Tibial artery (tissue), 4 donors: ENCODE data around the gene SUN2.

Experiments used
- DNase-seq, 2 donors: peaks; one replicate each; pipeline ENCODE4 v3.0.0-alpha.2; 2019
- H3K27ac ChIP-seq, 2 donors: fragments of 200-600 bp; sonication (generic) in 1 of 2; 1 replicate in 1 of 2; 2 replicates in 1 of 2; pipeline ENCODE4 v1.5.1; 2018 to 2019; ENCODE audit warnings: mild to moderate bottlenecking in 1 of 2
- H3K27me3 ChIP-seq, 2 donors: fragments of 200-600 bp; sonication (generic) in 1 of 2; one replicate each; pipeline versions ENCODE4 v1.5.1 to v1.6.0; 2016 to 2019
- H3K36me3 ChIP-seq, 3 donors: fragments of 200-600 bp; sonication (generic) in 2 of 3; one replicate each; pipeline ENCODE4 v1.5.1; 2016 to 2019; ENCODE audit warnings: mild to moderate bottlenecking in 2 of 3
- H3K4me1 ChIP-seq, 4 donors: fragments of 200-600 bp; sonication (generic) in 2 of 4; 1 replicate in 3 of 4; 2 replicates in 1 of 4; pipeline ENCODE4 v1.5.1; 2016 to 2019
- H3K4me3 ChIP-seq, 2 donors: fragments of 200-600 bp; sonication (generic) in 1 of 2; 1 replicate in 1 of 2; 2 replicates in 1 of 2; pipeline ENCODE4 v1.5.1; 2018 to 2019; ENCODE audit warnings: mild to moderate bottlenecking in 2 of 2
- H3K9me3 ChIP-seq, 3 donors: fragments of 200-600 bp; sonication (generic) in 1 of 3; one replicate each; pipeline ENCODE4 v1.5.1; 2016 to 2019
- CTCF ChIP-seq, 2 experiments: fragments of 200-600 bp in 1 of 2; fragments of 450-650 bp in 1 of 2; IDR thresholded peaks; one replicate each; pipeline ENCODE4 v1.5.1; 2017 to 2019; ENCODE audit warnings: antibody characterized with exemption in 2 of 2, mild to moderate bottlenecking in 1 of 2, moderate library complexity in 1 of 2
- intact Hi-C: fragments of 100-400 bp; cut with DNase I; formaldehyde crosslinking; loops from one replicate; pipeline ENCODE4 v1.15.0; 2023; ENCODE audit warnings: low total_unique reads

Gene SUN2

GRCh38 chr22:38705235-38706100, 50.3 kb downstream of the SUN2 start, which contains the start of gene GTPBP1:
TSS of gene GTPBP1 (plus strand) at chr22:38705944. CDS start at chr22:38705956, 12 bp downstream.
- TF ChIP-seq CTCF (IDR thresholded peaks at IDR 0.05) = peak in 1 of 2 experiments; percentile 21
- Histone ChIP-seq H3K4me3 (peak within 1 kb of the TSS; percentile 85 to 97), H3K27ac (peak within 1 kb of the TSS; percentile 87 to 96), H3K4me1 (peaks cover 0 to 44% (median 22%) of the 10 kb centered on the region in 4 donors), H3K27me3 (no peaks in the 10 kb centered on the region), H3K36me3 (peaks cover 0 to 6% (median 4%) of the 10 kb centered on the region in 3 donors), H3K9me3 (no peaks in the 10 kb centered on the region)
- DNase-seq = peak; percentile 100
- intact Hi-C loops = loop anchor here (5.0 kb wide), 1 partner anchor 47 kb away; no protein-coding TSS in a partner anchor

DNA sequence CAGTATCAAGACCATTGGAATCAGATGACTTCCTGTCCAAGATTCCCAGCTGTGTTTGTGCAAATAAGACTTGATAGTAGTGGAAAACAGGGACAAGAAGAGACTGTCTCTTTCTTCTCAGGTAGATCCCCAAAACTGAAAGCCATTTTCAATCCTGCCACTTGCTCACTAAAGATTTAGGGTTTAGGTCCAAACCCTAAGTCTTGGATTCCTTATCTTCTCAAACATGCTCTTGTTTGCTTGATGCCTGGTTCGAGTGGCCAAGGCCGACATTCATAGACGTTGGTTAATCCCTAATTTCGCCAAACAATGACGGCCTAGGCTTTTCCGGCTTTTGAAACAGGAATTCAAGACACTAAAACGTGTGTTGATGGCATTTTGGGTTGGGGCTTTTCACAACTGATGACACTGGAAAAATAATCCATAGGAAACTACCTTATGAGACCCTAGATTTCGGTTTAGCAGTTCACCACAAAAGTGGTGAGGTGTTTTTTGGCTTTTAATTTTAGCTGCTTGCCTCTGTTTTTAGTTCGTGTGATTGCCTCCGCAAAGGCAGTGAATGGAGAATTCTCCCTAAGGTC, 51.1 kb downstream of the SUN2 start:
- H3K27ac ChIP-seq = peak overlapping the region; percentile 69 to 78

DNA sequence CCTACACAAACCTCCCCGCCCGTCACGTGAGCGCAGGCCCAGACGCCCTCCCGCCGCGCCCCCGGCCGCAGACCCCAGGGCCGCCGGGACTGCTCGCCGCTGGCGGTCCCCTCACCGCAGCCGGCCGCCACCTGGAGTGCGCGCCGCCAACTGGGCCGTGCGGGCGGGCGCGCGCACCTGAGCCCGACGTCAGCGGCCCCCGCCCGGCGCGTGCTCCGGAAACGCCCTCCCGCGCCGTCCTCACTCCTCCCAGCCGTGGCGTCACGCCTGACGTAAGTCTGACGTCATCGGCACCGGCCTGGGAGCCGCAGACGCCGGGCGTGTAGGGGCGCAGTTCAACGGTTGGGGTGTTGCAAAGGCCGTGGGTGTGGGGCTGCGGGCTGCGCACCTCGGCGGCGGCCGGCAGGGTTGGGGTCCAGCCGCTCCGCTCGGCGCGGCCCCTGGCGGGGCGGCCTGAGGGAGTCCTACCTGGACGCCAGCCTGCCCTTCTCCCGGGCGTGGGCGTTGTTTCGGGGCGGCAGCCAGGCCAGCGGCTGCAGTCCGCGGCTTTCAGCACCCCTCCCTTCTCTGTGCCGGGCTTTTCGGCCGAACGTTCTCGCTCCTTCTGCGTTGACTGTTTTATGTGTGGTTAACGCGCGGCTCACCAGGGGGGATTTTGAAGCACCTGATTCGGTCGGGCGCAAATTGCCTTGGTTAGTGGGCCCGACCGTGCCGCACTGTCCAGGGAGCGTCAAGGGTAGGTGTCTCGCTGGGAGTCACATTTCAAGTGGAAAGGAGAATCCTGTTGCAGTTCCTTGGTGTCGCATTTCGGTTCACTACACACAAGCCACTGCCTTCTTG, 54.8 kb downstream of the SUN2 start, which contains the start of gene JOSD1:
TSS of gene JOSD1 (minus strand) at position 155 of the 840 bp plus-strand sequence. CDS start 956 bp downstream, outside the sequence.
- Histone ChIP-seq H3K4me3 (peak within 1 kb of the TSS; percentile 68 to 77), H3K27ac (peak within 1 kb of the TSS; percentile 94 to 97), H3K9me3 (no peaks in the 10 kb centered on the region), H3K27me3 (no peaks in the 10 kb centered on the region), H3K36me3 (no peaks in the 10 kb centered on the region), H3K4me1 (peaks cover 0 to 54% (median 37%) of the 10 kb centered on the region in 4 donors)
- peak in 1 of 2 experiments; percentile 29 for TF ChIP-seq CTCF (IDR thresholded peaks at IDR 0.05)
- DNase-seq = peak; percentile 91 to 96
- intact Hi-C loops = no loop called here

More for the DNA sequence above, 51.1 kb downstream of the SUN2 start:
- Histone ChIP-seq H3K36me3 (peaks cover 0 to 4% (median 0%) of the 10 kb centered on the region in 3 donors), H3K9me3 (no peaks in the 10 kb centered on the region), H3K27me3 (no peaks in the 10 kb centered on the region), H3K4me1 (peaks cover 0 to 40% (median 22%) of the 10 kb centered on the region in 4 donors), H3K4me3 (peak overlapping the region; percentile 42 to 97)
- TF ChIP-seq CTCF (IDR thresholded peaks at IDR 0.05) = no peak
- no peak for DNase-seq
- intact Hi-C loops = loop anchor here (5.0 kb wide), 1 partner anchor 48 kb away; no protein-coding TSS in a partner anchor

DNA sequence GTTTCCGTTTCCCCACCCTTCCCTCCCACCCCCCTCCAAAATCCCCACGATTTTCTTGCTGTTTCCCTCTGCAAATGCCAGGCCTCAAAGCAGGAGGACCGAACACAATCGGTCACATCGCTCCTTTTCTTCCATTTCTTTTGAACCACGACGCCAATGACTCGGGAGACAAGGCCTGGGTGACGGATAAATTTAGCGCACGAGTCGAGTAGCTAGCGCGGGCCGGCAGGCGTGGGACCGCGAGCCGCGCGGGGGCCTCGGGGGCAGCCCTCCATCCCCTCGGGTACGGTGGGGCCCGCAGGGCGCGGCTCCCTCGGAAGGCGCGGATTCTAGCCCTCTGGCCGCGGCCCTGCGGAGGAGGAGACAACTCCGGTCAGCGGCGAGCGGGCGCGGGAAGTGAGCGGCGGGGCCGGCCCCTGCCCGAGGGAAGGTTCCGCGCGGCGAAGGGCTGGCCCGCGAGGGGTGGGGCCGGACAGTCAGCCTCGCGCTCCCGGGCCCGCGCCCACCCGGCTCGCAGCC, 55.5 kb downstream of the SUN2 start:
- intact Hi-C loops = no loop called here

More for the DNA sequence above, 55.5 kb downstream of the SUN2 start:
- H3K36me3 ChIP-seq = no peaks in the 10 kb centered on the region
- peaks cover 0 to 60% (median 41%) of the 10 kb centered on the region in 4 donors for H3K4me1 ChIP-seq
- TF ChIP-seq CTCF (IDR thresholded peaks at IDR 0.05) = no peak
- H3K27me3 ChIP-seq = no peaks in the 10 kb centered on the region
- DNase-seq = peak; percentile 63 to 84
- H3K4me3 ChIP-seq = peak overlapping the region; percentile 68 to 77
- peak overlapping the region; percentile 94 to 97 for H3K27ac ChIP-seq
- H3K9me3 ChIP-seq = no peaks in the 10 kb centered on the region
